Large intestine (tissue), 3 donors: ENCODE results near the gene TMEM266. TPM values are rescaled to one million over a fixed set of nuclear protein-coding genes. Genes with fewer than 3 reads are reported as not detected.
"Not testable (repeated sequence)": the region's sequence is repeated elsewhere in the genome, so short reads cannot be mapped to it uniquely, and the experiment has no call there.

Experiments used
- DNase-seq, 2 donors: peaks; one replicate each; pipeline versions ENCODE4 v3.0.0 to v3.0.0-alpha.2; 2013
- H3K27ac ChIP-seq: one replicate; pipeline ENCODE4 v1.5.1; 2013; ENCODE audit warnings: low read length
- H3K27me3 ChIP-seq: 2 replicates; pipeline ENCODE4 v1.6.1; 2013; ENCODE audit warnings: low read length; ENCODE audit not compliant: control insufficient read depth, insufficient read depth
- H3K36me3 ChIP-seq: 2 replicates; pipeline ENCODE4 v1.6.1; 2013; ENCODE audit warnings: low read length; ENCODE audit not compliant: control insufficient read depth, insufficient read depth
- H3K4me1 ChIP-seq: one replicate; pipeline ENCODE4 v1.6.1; 2013; ENCODE audit warnings: low read length; ENCODE audit not compliant: control insufficient read depth, insufficient read depth
- H3K4me3 ChIP-seq: one replicate; pipeline ENCODE4 v1.5.1; 2013; ENCODE audit warnings: low read length
- H3K9me3 ChIP-seq: one replicate; pipeline ENCODE4 v1.6.1; 2013; ENCODE audit warnings: mild to moderate bottlenecking, low read depth, low read length, moderate library complexity; ENCODE audit not compliant: control insufficient read depth
- WGBS: methylation state at CpG from one replicate; pipeline ENCODE4 v1.1.5; 2013; ENCODE audit warnings: low lambda C conversion rate; ENCODE audit not compliant: insufficient coverage; 5-methylcytosine and 5-hydroxymethylcytosine counted together
- polyA plus RNA-seq: library from polyadenylated mRNA; unstranded; fragments of 120-200 nt; gene quantifications from one replicate; pipeline ENCODE4 v1.2.1, GENCODE V29; 2013

The TMEM266 gene
- polyA plus RNA-seq, 1 donor: 1.3 TPM

DNA sequence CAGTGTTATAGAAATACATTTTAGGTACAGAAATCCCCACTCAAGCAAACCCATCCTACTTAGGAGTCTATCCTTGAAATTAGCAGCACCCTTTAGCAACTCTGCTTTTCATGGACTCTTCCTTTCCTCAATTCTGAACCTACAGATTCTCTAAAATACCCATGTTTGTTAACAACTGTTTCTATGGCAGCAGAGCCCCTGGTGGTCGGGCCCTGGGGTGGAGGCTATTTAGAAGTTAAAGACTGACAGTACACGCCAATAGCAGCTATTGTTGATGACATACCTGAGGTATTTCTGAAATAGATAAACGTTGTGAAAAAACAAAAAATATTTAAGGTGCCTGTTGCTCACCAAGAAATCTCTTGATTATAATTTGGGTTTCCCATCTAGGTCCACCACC is 24.2 kb upstream of the TMEM266 start:
- no peaks in the 10 kb centered on the region for H3K27me3 ChIP-seq
- H3K4me3 ChIP-seq: no peak overlapping the region
- no peaks in the 10 kb centered on the region for H3K9me3 ChIP-seq
- no peak for DNase-seq
- H3K4me1 ChIP-seq: no peaks in the 10 kb centered on the region
- H3K36me3 ChIP-seq: no peaks in the 10 kb centered on the region
- 40% methylated on average over 2 of the region's 3 CpGs for WGBS
- H3K27ac ChIP-seq: no peak overlapping the region

DNA sequence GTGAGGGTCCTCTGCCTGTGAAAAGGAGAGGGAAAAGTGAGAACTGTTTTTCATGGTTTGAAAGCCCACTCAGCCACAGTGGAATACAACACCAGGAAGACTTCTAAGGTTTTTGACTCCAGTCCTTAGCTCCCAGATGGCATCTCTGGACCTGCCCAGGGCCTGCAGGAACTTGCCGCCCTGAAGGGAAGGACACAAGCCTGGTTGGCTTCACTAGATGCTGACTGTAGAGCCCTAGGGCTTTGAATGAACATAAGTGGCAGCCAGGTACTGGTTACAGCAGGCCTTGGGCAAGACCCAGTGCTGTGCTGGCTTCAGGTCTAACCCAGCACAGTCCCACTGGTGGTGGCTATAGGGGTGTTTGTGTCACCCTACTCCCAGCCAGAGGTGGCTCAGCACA is 21.3 kb upstream of the TMEM266 start:
- Histone ChIP-seq H3K4me1 (no peaks in the 10 kb centered on the region), H3K36me3 (no peaks in the 10 kb centered on the region), H3K27ac (no peak overlapping the region), H3K27me3 (no peaks in the 10 kb centered on the region), H3K4me3 (no peak overlapping the region), H3K9me3 (no peaks in the 10 kb centered on the region)
- no CpG with 5 or more reads among the region's 1 CpG for WGBS
- no peak for DNase-seq

GRCh38 chr15:76054201-76054600 is 5.6 kb upstream of the TMEM266 start:
- not testable (repeated sequence) for H3K9me3 ChIP-seq, H3K4me3 ChIP-seq, H3K4me1 ChIP-seq, H3K27ac ChIP-seq, H3K36me3 ChIP-seq, DNase-seq
- WGBS: no CpG with 5 or more reads among the region's 10 CpGs
- peaks cover 15% of the 10 kb centered on the region for H3K27me3 ChIP-seq

- DNase-seq: peak in 1 of 2 donors; percentile 15
- no CpG with 5 or more reads among the region's 3 CpGs for WGBS
- H3K27me3 ChIP-seq: peaks cover 35% of the 10 kb centered on the region
Observed at GRCh38 chr15:76056931-76057330, 2.9 kb upstream of the TMEM266 start.

GRCh38 chr15:76057332-76058000 is 2.3 kb upstream of the TMEM266 start:
- peaks cover 35% of the 10 kb centered on the region for H3K27me3 ChIP-seq

More at GRCh38 chr15:76056931-76057330, 2.9 kb upstream of the TMEM266 start:
- Histone ChIP-seq H3K36me3 (no peaks in the 10 kb centered on the region), H3K4me1 (peaks cover 2% of the 10 kb centered on the region), H3K9me3 (peaks cover 4% of the 10 kb centered on the region), H3K4me3 (no peak overlapping the region), H3K27ac (no peak overlapping the region)

DNA sequence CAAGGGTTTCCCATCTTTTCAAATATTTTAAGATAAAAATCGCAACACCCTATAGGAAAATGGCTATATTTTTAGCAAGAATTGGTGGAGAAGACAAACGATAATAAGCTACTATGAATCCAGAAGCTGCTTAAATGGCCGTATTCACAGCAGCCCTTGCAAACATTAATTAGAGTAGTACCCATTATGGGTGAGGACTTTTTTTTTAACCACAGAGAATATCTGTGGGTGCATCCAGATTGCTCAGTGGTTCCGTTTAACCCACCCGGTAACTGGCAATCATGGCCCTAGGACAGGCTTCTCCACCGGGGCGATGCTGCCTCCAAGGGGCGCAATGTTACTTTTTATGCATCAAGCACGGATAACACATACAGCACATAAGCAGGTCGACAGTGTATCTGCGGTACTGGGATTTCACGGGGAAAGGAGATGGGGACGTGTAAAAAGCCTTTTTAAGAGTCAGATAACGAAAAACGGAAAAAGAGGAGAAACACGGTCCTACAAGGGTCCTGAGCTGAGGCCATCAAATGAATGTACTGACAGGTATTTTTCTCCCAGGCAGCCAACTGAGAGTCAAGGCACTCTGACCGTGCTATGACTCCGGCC is 968 bp upstream of the TMEM266 start:
- WGBS: no CpG with 5 or more reads among the region's 18 CpGs
- H3K27ac ChIP-seq: no peak overlapping the region
- H3K36me3 ChIP-seq: no peaks in the 10 kb centered on the region
- peak overlapping the region; percentile 49 for H3K4me3 ChIP-seq
- H3K27me3 ChIP-seq: peaks cover 43% of the 10 kb centered on the region
- DNase-seq: peak; percentile 9 to 33
- H3K9me3 ChIP-seq: peaks cover 4% of the 10 kb centered on the region
- peaks cover 2% of the 10 kb centered on the region for H3K4me1 ChIP-seq

More at GRCh38 chr15:76057332-76058000, 2.3 kb upstream of the TMEM266 start:
- WGBS: 6% methylated on average over 2 of the region's 7 CpGs
- Histone ChIP-seq H3K4me1 (peaks cover 2% of the 10 kb centered on the region), H3K9me3 (peaks cover 4% of the 10 kb centered on the region), H3K36me3 (no peaks in the 10 kb centered on the region), H3K4me3 (no peak overlapping the region), H3K27ac (no peak overlapping the region)
- peak in 1 of 2 donors; percentile 13 for DNase-seq

DNA sequence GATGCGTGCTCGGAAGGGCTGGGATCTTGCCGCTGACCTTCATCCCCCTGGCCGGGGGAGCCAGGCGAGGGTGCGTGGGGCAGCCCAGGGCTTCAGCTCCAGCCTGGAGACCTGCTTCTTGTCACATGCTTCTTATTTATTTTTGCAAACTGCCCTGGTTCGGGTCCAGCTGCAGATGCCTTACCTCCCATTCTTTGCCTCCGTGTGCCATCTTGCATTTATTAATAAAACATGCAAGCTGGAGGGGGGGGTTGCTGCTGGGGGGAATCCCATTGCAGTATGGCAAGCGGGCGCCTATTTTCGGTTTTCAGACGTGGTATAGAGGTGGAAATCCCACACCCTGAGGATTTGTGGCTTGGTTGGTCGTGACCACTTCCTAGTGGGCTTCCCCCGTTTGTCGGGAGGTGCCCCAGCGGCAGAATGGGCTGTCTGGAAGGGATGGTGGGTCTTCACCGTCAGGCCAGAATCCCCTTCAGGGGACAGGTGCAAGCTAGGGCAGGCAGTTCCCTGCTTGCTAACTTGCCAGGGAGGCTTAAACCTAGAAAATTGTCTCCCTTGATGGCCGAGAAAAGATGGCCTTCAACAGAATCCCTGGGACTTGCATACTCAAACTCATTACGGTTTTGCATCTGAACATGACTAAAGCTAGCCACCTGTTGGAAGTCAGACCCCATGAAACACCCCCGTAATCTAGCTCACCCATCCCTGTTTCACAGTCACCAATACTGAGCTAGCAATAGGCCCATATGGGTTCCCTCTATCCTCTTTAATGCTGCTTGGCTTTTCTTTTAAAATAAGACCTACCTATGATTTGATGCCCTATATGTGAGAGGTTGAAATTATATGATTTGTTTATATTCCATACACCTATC is 569 bp downstream of the TMEM266 start:
- peak overlapping the region; percentile 44 for H3K4me3 ChIP-seq
- WGBS: no CpG with 5 or more reads among the region's 20 CpGs
- peak in 1 of 2 donors; percentile 35 for DNase-seq
- H3K36me3 ChIP-seq: no peaks in the 10 kb centered on the region
- no peak overlapping the region for H3K27ac ChIP-seq
- peaks cover 4% of the 10 kb centered on the region for H3K9me3 ChIP-seq
- H3K27me3 ChIP-seq: peaks cover 53% of the 10 kb centered on the region
- H3K4me1 ChIP-seq: peaks cover 2% of the 10 kb centered on the region

DNA sequence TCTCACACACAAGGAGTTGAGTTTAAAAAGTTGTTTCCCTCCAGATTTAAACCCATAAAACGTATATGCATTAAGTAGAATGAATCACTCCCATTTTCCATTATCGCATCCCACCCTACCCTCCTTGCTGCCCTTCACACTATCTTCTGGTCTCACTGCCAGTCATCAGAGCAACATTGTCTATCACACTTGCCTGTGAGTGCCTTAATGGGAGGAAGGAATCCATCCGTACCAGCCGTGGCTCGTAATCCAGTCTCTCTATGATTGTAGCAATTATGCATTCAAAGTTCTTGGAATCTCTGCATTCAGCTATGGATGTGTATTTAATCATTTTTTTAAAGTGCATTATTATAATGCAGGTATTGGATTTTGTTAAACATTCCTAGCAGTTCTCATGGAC is 1.9 kb downstream of the TMEM266 start:
- H3K27me3 ChIP-seq: peaks cover 57% of the 10 kb centered on the region
- peaks cover 2% of the 10 kb centered on the region for H3K4me1 ChIP-seq
- no peak for DNase-seq
- no peak overlapping the region for H3K4me3 ChIP-seq
- peaks cover 4% of the 10 kb centered on the region for H3K9me3 ChIP-seq
- no peaks in the 10 kb centered on the region for H3K36me3 ChIP-seq
- no peak overlapping the region for H3K27ac ChIP-seq
- 87% methylated on average over 3 of the region's 5 CpGs for WGBS

GRCh38 chr15:76062286-76062685 is 2.5 kb downstream of the TMEM266 start:
- no peak overlapping the region for H3K27ac ChIP-seq
- peaks cover 57% of the 10 kb centered on the region for H3K27me3 ChIP-seq
- H3K4me1 ChIP-seq: peaks cover 2% of the 10 kb centered on the region
- WGBS: no CpG with 5 or more reads among the region's 3 CpGs
- H3K4me3 ChIP-seq: no peak overlapping the region
- H3K36me3 ChIP-seq: no peaks in the 10 kb centered on the region
- DNase-seq: no peak
- peaks cover 4% of the 10 kb centered on the region for H3K9me3 ChIP-seq

- WGBS: no CpG with 5 or more reads among the region's 3 CpGs
- no peak for DNase-seq
- peaks cover under 1% of the 10 kb centered on the region for H3K9me3 ChIP-seq
Observed at GRCh38 chr15:76064375-76064774, 4.6 kb downstream of the TMEM266 start.

More at GRCh38 chr15:76064375-76064774, 4.6 kb downstream of the TMEM266 start:
- Histone ChIP-seq H3K36me3 (no peaks in the 10 kb centered on the region), H3K4me3 (no peak overlapping the region), H3K4me1 (peaks cover 2% of the 10 kb centered on the region), H3K27me3 (peaks cover 43% of the 10 kb centered on the region), H3K27ac (no peak overlapping the region)
